GM18907 (cell line): Measurements from ENCODE around the gene GNAI2.
"Not testable (repeated sequence)": the region's sequence is repeated elsewhere in the genome, so short reads cannot be mapped to it uniquely, and the experiment has no call there.

ENCODE experiments used
- ATAC-seq: cut with Tn5 transposase; IDR thresholded peaks from one replicate; pipeline ENCODE4 v1.9.1; 2021; ENCODE audit warnings: mild to moderate bottlenecking, moderate library complexity; ENCODE audit not compliant: unreplicated experiment

The GNAI2 gene

GRCh38 chr3:50275141-50275995 lies 39.4 kb downstream of the GNAI2 start:
- ATAC-seq: no peak

- ATAC-seq: no peak
Observed at GRCh38 chr3:50275996-50276761, 40.2 kb downstream of the GNAI2 start.

GRCh38 chr3:50276762-50277101 lies 40.7 kb downstream of the GNAI2 start:
- no peak for ATAC-seq

DNA sequence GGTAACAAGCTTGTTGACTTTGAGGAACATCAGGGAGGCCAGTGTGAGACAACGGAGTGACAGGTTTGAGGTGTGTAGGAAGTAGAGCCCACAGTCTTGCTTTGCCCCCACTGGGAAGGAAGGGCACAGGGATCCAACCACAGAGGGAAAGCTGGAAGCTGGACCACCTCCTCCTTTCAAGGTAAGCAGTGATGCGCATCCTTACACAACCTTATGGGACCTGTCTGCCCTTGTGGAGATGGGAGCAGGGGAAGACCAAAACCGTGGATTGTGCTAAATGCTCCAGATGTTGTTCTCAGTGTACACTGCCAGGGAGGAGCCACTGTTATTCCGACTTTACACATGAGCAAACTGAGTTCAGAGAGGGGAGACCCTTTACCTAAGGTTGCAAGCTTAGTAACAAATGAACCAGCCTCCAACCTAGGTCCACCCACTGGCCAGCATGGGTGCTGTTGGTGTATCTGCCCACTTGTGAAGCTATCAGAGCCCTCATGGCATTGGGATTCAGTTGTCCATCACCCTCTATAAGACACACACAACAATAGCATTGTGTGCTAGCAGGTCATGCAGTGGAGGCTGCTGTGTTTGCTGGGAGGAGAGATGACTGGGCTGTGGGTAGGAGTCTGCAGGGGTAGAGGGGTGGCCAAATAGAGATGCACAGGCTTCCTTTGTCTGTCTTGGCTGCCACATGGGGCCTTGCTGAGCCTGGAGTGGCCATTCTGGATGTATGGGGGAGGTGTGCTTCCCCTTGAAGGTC lies 42.3 kb downstream of the GNAI2 start:
- ATAC-seq: no peak

GRCh38 chr3:50278880-50279224 lies 42.8 kb downstream of the GNAI2 start, which contains the start of gene LSMEM2:
TSS of gene LSMEM2 (plus strand) at chr3:50279087. CDS start at chr3:50279114, 27 bp downstream.
- ATAC-seq: no peak

GRCh38 chr3:50279255-50280016 lies 43.4 kb downstream of the GNAI2 start:
- no peak for ATAC-seq

DNA sequence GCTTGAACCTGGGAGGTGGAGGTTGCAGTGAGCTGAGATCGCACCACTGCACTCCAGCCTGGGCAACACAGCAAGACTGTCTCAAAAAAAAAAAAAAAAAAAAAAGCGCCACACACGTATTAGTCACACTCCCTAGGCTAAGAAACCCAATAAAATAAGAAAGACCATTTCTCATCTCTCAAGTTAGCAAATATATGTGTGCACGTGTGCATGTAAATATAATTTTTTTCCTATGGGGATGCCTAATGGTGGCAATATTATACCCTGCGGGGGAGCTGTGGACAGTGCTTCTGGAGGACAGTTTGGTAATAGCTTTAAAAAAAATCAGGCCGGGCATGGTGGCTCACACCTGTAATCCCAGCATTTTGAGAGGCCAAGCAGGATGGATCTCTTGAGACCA lies 48.1 kb downstream of the GNAI2 start:
- not testable (repeated sequence) for ATAC-seq

DNA sequence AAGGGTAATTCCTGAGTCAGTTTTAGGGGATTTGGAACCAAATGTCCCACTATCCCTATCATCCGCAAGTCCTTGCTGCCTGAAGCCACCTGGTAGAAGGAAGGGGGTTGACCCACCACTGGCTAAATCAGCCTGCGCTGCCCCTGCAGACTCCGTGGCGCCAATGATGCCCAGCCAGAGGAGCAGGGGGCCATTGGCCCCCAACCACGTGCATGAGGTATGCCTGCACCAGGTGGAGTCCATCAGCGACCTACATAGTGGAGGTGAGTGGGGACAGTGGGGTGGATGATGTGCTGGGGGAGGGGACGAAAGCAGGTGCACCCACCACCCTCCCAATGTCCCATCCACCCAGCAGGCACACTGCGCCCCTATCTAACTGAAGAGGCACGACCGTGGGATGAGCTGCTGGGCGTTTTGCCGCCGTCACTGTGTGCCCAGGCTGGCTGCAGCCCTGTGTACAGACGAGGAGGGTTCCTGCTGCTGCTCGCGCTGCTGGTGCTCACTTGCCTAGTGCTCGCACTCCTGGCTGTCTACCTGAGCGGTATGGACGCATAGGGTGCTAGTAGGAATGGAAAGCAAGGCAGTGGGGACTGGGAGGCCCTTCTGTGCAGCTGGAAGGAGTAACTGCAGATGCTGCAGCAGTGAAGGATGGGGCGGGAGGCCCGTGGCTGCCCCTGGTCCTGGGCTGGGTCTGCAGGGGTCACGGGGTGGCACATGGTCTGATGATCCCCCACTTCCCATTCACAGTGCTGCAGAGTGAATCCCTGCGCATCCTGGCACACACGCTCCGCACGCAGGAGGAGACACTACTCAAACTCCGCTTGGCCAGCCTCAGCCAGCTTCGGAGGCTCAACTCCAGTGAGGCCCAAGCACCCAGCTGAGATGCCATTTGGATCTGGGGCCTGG lies 50.6 kb downstream of the GNAI2 start:
- ATAC-seq: no peak

DNA sequence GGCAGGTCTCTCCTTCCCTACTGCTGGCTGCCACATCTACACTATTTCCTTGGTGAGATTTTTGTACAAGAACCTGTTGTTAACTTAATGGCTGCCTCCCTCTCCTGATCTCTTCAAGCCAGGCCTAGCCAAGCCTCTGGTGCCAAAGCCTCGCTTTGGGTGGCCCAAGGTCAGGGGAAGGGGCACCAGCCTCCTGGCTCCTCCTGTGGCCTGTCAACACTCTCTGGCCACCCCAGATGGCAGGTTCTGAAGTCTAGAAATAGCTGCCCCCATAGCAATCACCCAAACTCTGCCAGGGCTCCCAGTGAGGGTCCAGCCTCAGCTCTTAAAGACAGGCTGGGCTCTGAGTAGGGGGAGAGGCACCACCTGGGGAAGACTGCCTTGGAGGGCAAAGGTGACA lies 51.3 kb downstream of the GNAI2 start:
- no peak for ATAC-seq

DNA sequence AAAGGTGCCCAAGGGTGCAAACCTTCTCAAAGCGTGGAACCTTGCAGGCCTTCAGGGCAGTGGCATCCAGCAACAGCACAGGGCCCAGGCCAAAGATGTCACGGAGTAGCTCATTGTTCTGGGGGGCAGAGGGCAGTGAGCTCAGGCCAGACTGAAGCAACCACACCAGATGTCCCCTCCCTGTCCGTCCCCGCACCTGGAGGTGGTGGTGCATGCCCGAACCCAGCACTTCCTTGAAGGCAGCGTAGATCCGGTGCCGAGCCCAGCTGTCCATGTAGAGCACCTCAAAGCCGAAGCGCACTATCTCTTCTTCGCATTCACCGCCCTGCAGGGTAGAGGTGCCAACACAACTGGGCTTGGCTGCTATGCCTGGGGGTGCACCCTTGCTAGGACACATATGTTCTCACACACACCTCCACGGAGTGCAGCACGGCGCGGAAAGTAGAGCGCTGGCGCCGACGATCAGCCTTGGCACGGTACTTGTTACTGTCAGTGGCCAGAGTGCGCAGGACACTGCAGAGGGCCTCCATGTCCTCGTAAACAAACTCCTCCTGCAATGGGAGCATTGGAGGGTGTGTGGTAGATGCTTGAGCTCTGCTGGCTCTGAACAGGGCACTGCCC lies 52.5 kb downstream of the GNAI2 start:
- ATAC-seq: no peak

GRCh38 chr3:50289130-50289529 lies 53.1 kb downstream of the GNAI2 start:
- no peak for ATAC-seq

- no peak for ATAC-seq
Observed at GRCh38 chr3:50290161-50290641, 54.2 kb downstream of the GNAI2 start.

GRCh38 chr3:50292159-50293078 lies 56.4 kb downstream of the GNAI2 start, which contains the start of gene IFRD2:
TSS of gene IFRD2 (minus strand) at chr3:50292429. CDS start at chr3:50292274, 155 bp downstream.
- peak; percentile 89 for ATAC-seq

DNA sequence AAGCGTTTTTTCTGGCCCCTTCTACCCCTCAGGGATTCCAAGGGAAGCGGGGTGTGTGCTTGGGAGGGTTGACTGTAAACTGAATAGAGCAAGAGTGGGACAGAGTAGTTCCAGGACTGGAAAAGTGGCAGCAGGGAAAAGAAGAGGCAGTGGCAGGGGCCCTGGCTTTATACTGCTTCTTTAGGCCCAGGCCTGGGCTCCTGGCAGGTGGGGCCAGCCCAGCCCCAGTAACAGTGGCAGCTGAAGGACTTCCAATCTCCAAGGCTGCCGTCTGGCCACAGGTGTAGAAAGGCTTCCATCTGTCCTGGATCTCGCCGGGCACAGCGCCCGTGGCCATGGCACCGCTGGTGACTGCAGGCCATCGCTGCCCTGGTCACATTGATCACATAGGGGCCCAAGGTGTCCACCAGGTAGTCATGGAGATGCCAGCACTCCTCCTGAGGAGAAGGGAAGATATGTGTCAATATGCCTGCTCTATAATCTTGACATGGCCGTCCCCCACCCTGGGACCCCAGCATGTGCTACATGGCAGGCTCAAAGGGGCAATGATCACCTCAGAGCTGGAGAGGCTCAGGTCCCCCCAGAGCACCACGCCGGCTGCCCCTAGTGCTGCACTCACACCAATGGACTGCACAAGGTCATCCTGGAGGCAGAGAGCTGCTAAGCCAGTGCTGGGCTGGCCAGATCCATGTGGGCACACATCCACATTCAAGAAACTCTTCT lies 57.2 kb downstream of the GNAI2 start:
- ATAC-seq: no peak

DNA sequence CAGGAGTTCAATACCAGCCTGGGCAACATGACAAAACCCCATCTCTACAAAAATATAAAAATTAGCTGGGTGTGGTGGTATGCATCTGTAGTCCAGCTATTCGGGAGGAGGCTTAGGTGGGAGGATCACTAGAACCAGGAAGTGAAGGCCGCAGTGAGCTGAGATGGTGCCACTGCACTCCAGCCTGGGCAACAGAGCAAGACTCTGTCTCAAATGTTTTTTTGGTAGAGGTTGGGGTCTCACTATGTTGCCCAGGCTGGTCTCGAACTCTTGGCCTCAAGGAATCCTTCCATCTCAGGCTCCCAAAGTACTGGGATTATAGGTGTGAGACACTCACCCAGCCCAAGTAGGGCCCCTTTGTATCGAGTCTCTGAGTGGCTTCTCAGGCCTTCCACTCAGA lies 58.1 kb downstream of the GNAI2 start:
- no peak for ATAC-seq

- no peak for ATAC-seq
Observed at GRCh38 chr3:50294492-50295403, 58.7 kb downstream of the GNAI2 start.
